Activated naive CD8-positive, alpha-beta T cell treated with anti-CD3 and anti-CD28 coated beads, Interleukin-2, amount 10 ng/mL, durations not matched to agents 7 days and 5 days (primary cell): ENCODE results near the gene EGF. TPM values are rescaled to one million over a fixed set of nuclear protein-coding genes. Genes with fewer than 3 reads are reported as not detected.
"Not testable (repeated sequence)": the region's sequence is repeated elsewhere in the genome, so short reads cannot be mapped to it uniquely, and the experiment has no call there.

Source experiments
- ATAC-seq: fragments of 150-1000 bp; cut with Tn5 transposase; one replicate; pipeline ENCODE4 v1.10.0; 2021; ENCODE audit warnings: low read depth, moderate library complexity
- POLR2A ChIA-PET: fragments of 350-600 bp; sonication (Branson Sonifier 250); formaldehyde crosslinking; loops from one replicate; lab custom pipeline; 2021; ENCODE audit warnings: antibody characterized with exemption; lab: Charles Lee
- DNase-seq: peaks from one replicate; pipeline ENCODE4 v3.0.0; 2021
- H3K27ac Mint-ChIP-seq: one replicate; pipeline ENCODE4 v1.8.0; 2022; ENCODE audit warnings: mild to moderate bottlenecking, mixed read lengths
- H3K27me3 Mint-ChIP-seq: one replicate; pipeline ENCODE4 v1.8.0; 2022; ENCODE audit warnings: mild to moderate bottlenecking, moderate library complexity, mixed read lengths
- H3K36me3 Mint-ChIP-seq: one replicate; pipeline ENCODE4 v1.8.0; 2021; ENCODE audit warnings: mild to moderate bottlenecking, mixed read lengths
- H3K4me1 Mint-ChIP-seq: one replicate; pipeline ENCODE4 v1.8.0; 2021; ENCODE audit warnings: mixed read lengths
- H3K4me3 Mint-ChIP-seq: one replicate; pipeline ENCODE4 v1.8.0; 2022; ENCODE audit warnings: mild to moderate bottlenecking, moderate library complexity, mixed read lengths
- H3K9me3 Mint-ChIP-seq: one replicate; pipeline ENCODE4 v1.8.0; 2021; ENCODE audit warnings: mixed read lengths
- total RNA-seq, 2 experiments: library from RNA; stranded (reverse); gene quantifications; one replicate each; pipeline ENCODE4 v1.2.3, GENCODE V29; 2021

EGF gene
- total RNA-seq, 2 experiments from 2014 or later: not detected

GRCh38 chr4:109928327-109929045, 15.8 kb downstream of the EGF start:
- POLR2A ChIA-PET: no interaction called here
- H3K36me3 Mint-ChIP-seq: no peaks in the 10 kb centered on the region
- no peaks in the 10 kb centered on the region for H3K9me3 Mint-ChIP-seq
- DNase-seq: no peak
- H3K4me3 Mint-ChIP-seq: no peak overlapping the region
- H3K27me3 Mint-ChIP-seq: peaks cover 4% of the 10 kb centered on the region
- no peak overlapping the region for H3K27ac Mint-ChIP-seq
- no peak for ATAC-seq
- H3K4me1 Mint-ChIP-seq: no peaks in the 10 kb centered on the region

GRCh38 chr4:109930464-109930863, 17.8 kb downstream of the EGF start:
- Mint-ChIP-seq H3K9me3 (no peaks in the 10 kb centered on the region), H3K4me3 (no peak overlapping the region), H3K27me3 (peaks cover 5% of the 10 kb centered on the region), H3K27ac (no peak overlapping the region), H3K36me3 (no peaks in the 10 kb centered on the region), H3K4me1 (no peaks in the 10 kb centered on the region)
- DNase-seq (no peak), ATAC-seq (no peak)
- POLR2A ChIA-PET: no interaction called here

- no peak overlapping the region for H3K4me3 Mint-ChIP-seq
- ATAC-seq: no peak
- H3K9me3 Mint-ChIP-seq: no peaks in the 10 kb centered on the region
- H3K27ac Mint-ChIP-seq: no peak overlapping the region
- no peaks in the 10 kb centered on the region for H3K36me3 Mint-ChIP-seq
- H3K27me3 Mint-ChIP-seq: peaks cover 5% of the 10 kb centered on the region
- no peak for DNase-seq
- POLR2A ChIA-PET: no interaction called here
- H3K4me1 Mint-ChIP-seq: no peaks in the 10 kb centered on the region
Observed at GRCh38 chr4:109930872-109931271, 18.2 kb downstream of the EGF start.

- Mint-ChIP-seq H3K36me3 (no peaks in the 10 kb centered on the region), H3K4me1 (no peaks in the 10 kb centered on the region), H3K27me3 (peaks cover 5% of the 10 kb centered on the region), H3K27ac (no peak overlapping the region), H3K9me3 (no peaks in the 10 kb centered on the region), H3K4me3 (no peak overlapping the region)
- POLR2A ChIA-PET: no interaction called here
- no peak for DNase-seq
- no peak for ATAC-seq
Observed at GRCh38 chr4:109931318-109931717, 18.6 kb downstream of the EGF start.

- H3K9me3 Mint-ChIP-seq, H3K4me3 Mint-ChIP-seq, POLR2A ChIA-PET, H3K27ac Mint-ChIP-seq, ATAC-seq, H3K4me1 Mint-ChIP-seq, H3K36me3 Mint-ChIP-seq, DNase-seq: not testable (repeated sequence)
- H3K27me3 Mint-ChIP-seq: peaks cover 14% of the 10 kb centered on the region
Observed at GRCh38 chr4:109937352-109937751, 24.7 kb downstream of the EGF start.

- ATAC-seq (no peak), DNase-seq (no peak)
- Mint-ChIP-seq H3K27me3 (peaks cover 17% of the 10 kb centered on the region), H3K4me3 (no peak overlapping the region), H3K27ac (no peak overlapping the region), H3K4me1 (no peaks in the 10 kb centered on the region), H3K9me3 (no peaks in the 10 kb centered on the region), H3K36me3 (no peaks in the 10 kb centered on the region)
- POLR2A ChIA-PET: no interaction called here
Observed at GRCh38 chr4:109939190-109939589, 26.5 kb downstream of the EGF start.

GRCh38 chr4:109942292-109942926, 29.7 kb downstream of the EGF start:
- Mint-ChIP-seq H3K4me3 (no peak overlapping the region), H3K27me3 (peaks cover 16% of the 10 kb centered on the region), H3K36me3 (no peaks in the 10 kb centered on the region), H3K4me1 (no peaks in the 10 kb centered on the region), H3K27ac (no peak overlapping the region), H3K9me3 (no peaks in the 10 kb centered on the region)
- no peak for DNase-seq
- POLR2A ChIA-PET: no interaction called here
- ATAC-seq: no peak

GRCh38 chr4:109943745-109944144, 31.1 kb downstream of the EGF start:
- Mint-ChIP-seq H3K4me1 (no peaks in the 10 kb centered on the region), H3K9me3 (no peaks in the 10 kb centered on the region)
- no peak for ATAC-seq

GRCh38 chr4:109944591-109944990, 31.9 kb downstream of the EGF start:
- POLR2A ChIA-PET: no interaction called here
- ATAC-seq (no peak), DNase-seq (no peak)
- peaks cover 12% of the 10 kb centered on the region for H3K27me3 Mint-ChIP-seq
- H3K27ac Mint-ChIP-seq: no peak overlapping the region
- H3K4me3 Mint-ChIP-seq: no peak overlapping the region
- H3K9me3 Mint-ChIP-seq: no peaks in the 10 kb centered on the region
- no peaks in the 10 kb centered on the region for H3K36me3 Mint-ChIP-seq
- no peaks in the 10 kb centered on the region for H3K4me1 Mint-ChIP-seq

More at GRCh38 chr4:109943745-109944144, 31.1 kb downstream of the EGF start:
- POLR2A ChIA-PET: no interaction called here
- peaks cover 12% of the 10 kb centered on the region for H3K27me3 Mint-ChIP-seq
- no peaks in the 10 kb centered on the region for H3K36me3 Mint-ChIP-seq
- no peak for DNase-seq
- no peak overlapping the region for H3K27ac Mint-ChIP-seq
- no peak overlapping the region for H3K4me3 Mint-ChIP-seq

GRCh38 chr4:109945056-109945455, 32.4 kb downstream of the EGF start:
- no peaks in the 10 kb centered on the region for H3K36me3 Mint-ChIP-seq
- no peak overlapping the region for H3K4me3 Mint-ChIP-seq
- no peaks in the 10 kb centered on the region for H3K4me1 Mint-ChIP-seq
- H3K27ac Mint-ChIP-seq: no peak overlapping the region
- peaks cover 12% of the 10 kb centered on the region for H3K27me3 Mint-ChIP-seq
- POLR2A ChIA-PET: no interaction called here
- no peak for ATAC-seq
- no peaks in the 10 kb centered on the region for H3K9me3 Mint-ChIP-seq
- DNase-seq: no peak

- peaks cover 5% of the 10 kb centered on the region for H3K27me3 Mint-ChIP-seq
- H3K36me3 Mint-ChIP-seq: no peaks in the 10 kb centered on the region
- H3K4me3 Mint-ChIP-seq: no peak overlapping the region
- ATAC-seq (no peak), DNase-seq (no peak)
- H3K9me3 Mint-ChIP-seq: no peaks in the 10 kb centered on the region
- no peaks in the 10 kb centered on the region for H3K4me1 Mint-ChIP-seq
- POLR2A ChIA-PET: no interaction called here
- no peak overlapping the region for H3K27ac Mint-ChIP-seq
Observed at GRCh38 chr4:109946120-109946519, 33.4 kb downstream of the EGF start.

- DNase-seq (no peak), ATAC-seq (no peak)
- no peak overlapping the region for H3K4me3 Mint-ChIP-seq
- peaks cover 6% of the 10 kb centered on the region for H3K27me3 Mint-ChIP-seq
- POLR2A ChIA-PET: no interaction called here
- H3K27ac Mint-ChIP-seq: no peak overlapping the region
- no peaks in the 10 kb centered on the region for H3K4me1 Mint-ChIP-seq
- H3K9me3 Mint-ChIP-seq: no peaks in the 10 kb centered on the region
- no peaks in the 10 kb centered on the region for H3K36me3 Mint-ChIP-seq
Observed at GRCh38 chr4:109947457-109947856, 34.8 kb downstream of the EGF start.

GRCh38 chr4:109947918-109948317, 35.2 kb downstream of the EGF start:
- DNase-seq (no peak), ATAC-seq (no peak)
- POLR2A ChIA-PET: no interaction called here
- Mint-ChIP-seq H3K4me1 (no peaks in the 10 kb centered on the region), H3K27ac (no peak overlapping the region), H3K4me3 (no peak overlapping the region), H3K27me3 (peaks cover 4% of the 10 kb centered on the region), H3K36me3 (no peaks in the 10 kb centered on the region), H3K9me3 (no peaks in the 10 kb centered on the region)

GRCh38 chr4:109949099-109949718, 36.5 kb downstream of the EGF start:
- H3K36me3 Mint-ChIP-seq, H3K27ac Mint-ChIP-seq, POLR2A ChIA-PET, H3K4me3 Mint-ChIP-seq, ATAC-seq, H3K27me3 Mint-ChIP-seq, DNase-seq, H3K9me3 Mint-ChIP-seq, H3K4me1 Mint-ChIP-seq: not testable (repeated sequence)
